Left lung (tissue), 10 donors: ENCODE measurements around the gene CSNK2B. TPM values are rescaled to one million over a fixed set of nuclear protein-coding genes. Genes with fewer than 3 reads are reported as not detected.

Experiments used
- ATAC-seq: fragments of 200-7000 bp; cut with Tn5 transposase; one replicate; pipeline ENCODE4 v1.9.1; 2020; ENCODE audit warnings: moderate library complexity
- DNase-seq, 4 donors: peaks; one replicate each; pipeline ENCODE4 v3.0.0-alpha.2; 2013 to 2020
- H3K27ac ChIP-seq, 2 donors: fragments of 200-600 bp; sonication (generic) in 1 of 2; one replicate each; pipeline versions ENCODE4 v1.5.0 to v1.8.0; 2020 to 2021
- H3K27me3 ChIP-seq, 2 donors: fragments of 200-600 bp; sonication (generic) in 1 of 2; one replicate each; pipeline versions ENCODE4 v1.5.0 to v1.8.0; 2020 to 2021
- H3K36me3 ChIP-seq, 2 donors: fragments of 200-600 bp; sonication (generic) in 1 of 2; one replicate each; pipeline versions ENCODE4 v1.5.0 to v1.8.0; 2020 to 2021
- H3K4me1 ChIP-seq, 2 donors: fragments of 200-600 bp; one replicate each; pipeline ENCODE4 v1.8.0; 2021
- H3K4me3 ChIP-seq, 2 donors: fragments of 200-600 bp; sonication (generic) in 1 of 2; one replicate each; pipeline versions ENCODE4 v1.5.0 to v1.8.0; 2020 to 2021; ENCODE audit warnings: mild to moderate bottlenecking in 1 of 2
- H3K9me3 ChIP-seq, 2 donors: fragments of 200-600 bp; sonication (generic) in 1 of 2; one replicate each; pipeline versions ENCODE4 v1.5.0 to v1.8.0; 2020 to 2021
- CTCF ChIP-seq, 2 donors: fragments of 200-600 bp; sonication (generic) in 1 of 2; IDR thresholded peaks; one replicate each; pipeline versions ENCODE4 v1.5.0 to v1.8.0; 2021; ENCODE audit warnings: antibody characterized with exemption in 2 of 2
- intact Hi-C, 2 donors: fragments of 100-400 bp; cut with DNase I; formaldehyde crosslinking; loops; one replicate each; pipeline versions ENCODE4 v1.11.2 to v1.14.2; 2022
- polyA plus RNA-seq, 6 donors: library from polyadenylated mRNA; unstranded; fragments of 120-200 nt; gene quantifications; one replicate each; pipeline ENCODE4 v1.2.1, GENCODE V29; 2013; ENCODE audit not compliant: insufficient read length in 6 of 6
- total RNA-seq, 2 donors: library from RNA; stranded (reverse); fragmentation: NEBNext Ultra II Directional; extraction: Animal tissue kit (Norgen Biotek cat#: 25700); gene quantifications; one replicate each; pipeline ENCODE4 v1.2.1, GENCODE V29; 2021
- donor health status: DM: no; HTN: yes; CAD: no.
- donor health status: DM: no; HTN: no; CAD: no.

The CSNK2B gene
- total and polyA plus RNA-seq, 8 donors = 96.6 to 210 (median 191) TPM

DNA sequence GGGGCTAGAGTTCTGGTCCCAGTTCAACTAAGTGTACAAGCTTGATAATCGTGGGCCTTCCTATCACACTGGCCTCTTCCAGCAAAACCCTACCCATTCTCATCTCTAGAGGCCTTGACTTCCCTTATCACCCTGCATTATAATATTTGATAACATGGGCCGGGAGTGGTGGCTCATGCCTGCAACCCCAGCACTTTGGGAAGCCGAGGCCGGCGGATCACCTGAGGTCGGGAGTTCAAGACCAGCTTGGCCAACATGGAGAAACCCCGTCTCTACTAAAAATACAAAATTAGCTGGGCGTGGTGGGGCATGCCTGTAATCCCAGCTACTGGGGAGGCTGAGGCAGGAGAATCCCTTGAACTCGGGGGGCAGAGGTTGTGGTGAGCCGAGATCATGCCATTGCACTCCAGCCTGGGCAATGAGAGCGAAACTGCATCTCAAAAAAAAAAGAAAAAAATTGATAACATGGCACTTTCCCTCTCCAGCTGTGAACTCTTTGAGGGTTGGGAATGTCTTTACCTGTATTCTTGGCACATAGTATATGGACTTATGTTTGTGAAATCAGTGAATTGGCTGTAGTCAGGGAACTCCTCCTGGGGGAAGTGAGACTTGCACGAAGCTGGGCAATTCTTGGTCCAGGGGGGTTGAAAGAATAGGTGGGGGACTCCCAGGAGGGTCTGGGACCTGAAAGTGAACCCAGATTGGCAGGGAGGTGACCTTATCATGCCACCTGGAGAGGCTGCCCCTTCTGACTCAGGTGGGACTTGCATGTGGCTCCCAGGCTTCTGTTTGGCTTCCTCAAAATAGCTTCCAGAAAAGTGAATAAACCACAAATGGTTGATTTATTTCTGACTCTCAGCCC is 4.4 kb upstream of the CSNK2B start:
- intact Hi-C loops = no loop called here
- no peaks in the 10 kb centered on the region for H3K9me3 ChIP-seq
- no peak for DNase-seq
- H3K36me3 ChIP-seq = peaks cover 0 to 35% of the 10 kb centered on the region in 2 donors
- ATAC-seq = no peak
- H3K4me3 ChIP-seq = peak overlapping the region in 1 of 2 donors; percentile 92
- no peak for TF ChIP-seq CTCF (IDR thresholded peaks at IDR 0.05)
- H3K27me3 ChIP-seq = no peaks in the 10 kb centered on the region
- peaks cover 28 to 71% of the 10 kb centered on the region in 2 donors for H3K4me1 ChIP-seq
- peak overlapping the region; percentile 82 to 90 for H3K27ac ChIP-seq

DNA sequence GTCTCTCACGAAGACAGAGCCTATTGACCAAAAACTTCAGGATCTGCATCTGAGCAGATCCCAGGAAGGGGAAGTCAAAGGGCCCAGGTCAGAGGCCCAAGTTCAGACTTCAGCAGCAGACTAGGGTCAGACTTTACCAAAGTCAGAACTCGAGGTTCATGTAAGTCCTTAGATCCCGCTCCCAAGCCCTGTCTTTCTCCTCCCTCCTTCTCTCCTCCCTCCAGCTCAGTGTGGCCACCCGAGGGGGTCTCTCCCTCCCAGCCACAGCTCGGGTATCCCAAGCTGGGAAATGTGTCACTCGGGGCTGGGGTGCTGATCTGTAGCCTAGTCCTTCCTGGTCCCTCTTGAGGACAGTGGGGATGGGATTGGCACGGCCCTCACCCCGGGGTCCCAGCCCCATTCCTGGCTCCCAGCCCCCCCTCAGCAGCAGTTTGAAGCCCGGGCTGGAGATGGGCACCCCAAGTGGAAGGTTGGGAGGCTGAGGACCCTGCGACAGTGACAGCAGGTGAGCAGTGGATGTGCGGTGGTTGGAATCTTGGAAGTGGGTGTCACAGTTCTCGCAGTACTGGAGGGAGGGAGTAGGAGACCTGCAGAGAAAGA is 3.7 kb upstream of the CSNK2B start:
- intact Hi-C loops = no loop called here
- H3K27ac ChIP-seq = no peak overlapping the region
- H3K4me1 ChIP-seq = peaks cover 33 to 72% of the 10 kb centered on the region in 2 donors
- DNase-seq = no peak
- no peaks in the 10 kb centered on the region for H3K9me3 ChIP-seq
- peaks cover 0 to 33% of the 10 kb centered on the region in 2 donors for H3K36me3 ChIP-seq
- H3K27me3 ChIP-seq = no peaks in the 10 kb centered on the region
- no peak for ATAC-seq
- no peak for TF ChIP-seq CTCF (IDR thresholded peaks at IDR 0.05)
- no peak overlapping the region for H3K4me3 ChIP-seq

DNA sequence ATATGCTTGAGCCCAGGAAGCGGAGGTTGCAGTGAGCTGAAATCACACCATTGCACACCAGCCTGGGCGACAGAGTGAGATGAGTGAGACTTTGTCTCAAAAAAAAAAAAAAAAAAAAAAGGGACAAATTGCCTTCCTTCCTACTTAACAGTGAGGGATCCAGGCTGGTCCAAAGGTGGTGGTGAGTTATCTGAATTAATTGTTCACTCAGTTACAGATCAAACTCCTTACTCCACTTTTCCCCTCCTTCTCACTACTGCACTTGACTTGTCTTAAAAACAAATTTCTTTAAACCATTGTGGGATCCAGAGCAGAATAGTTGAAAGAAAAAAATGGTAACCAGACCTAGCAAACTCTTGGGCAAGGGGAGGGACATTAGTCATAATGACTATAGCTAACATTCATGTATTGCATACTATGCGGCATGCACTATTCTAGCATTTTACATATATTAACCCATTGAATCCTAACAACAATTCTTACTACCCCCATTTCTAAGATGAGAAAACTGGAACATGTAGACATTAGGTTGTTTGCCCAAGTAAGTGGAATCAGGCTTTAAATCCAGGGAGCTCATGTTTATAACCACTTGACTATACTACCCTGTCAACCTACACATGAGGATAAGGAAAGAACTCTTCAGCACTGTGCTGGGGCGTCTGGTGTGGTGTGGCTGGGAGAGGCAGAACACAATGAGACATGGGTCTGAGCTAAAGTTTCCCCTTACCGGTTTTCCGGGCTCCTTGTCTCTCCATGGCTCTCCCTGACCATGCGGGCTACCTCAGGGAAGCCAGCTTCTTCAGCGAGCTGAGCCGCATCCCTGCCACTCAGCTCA is 2.5 kb upstream of the CSNK2B start:
- intact Hi-C loops = no loop called here
- Histone ChIP-seq H3K4me3 (peak overlapping the region; percentile 57 to 66), H3K4me1 (peaks cover 31 to 72% of the 10 kb centered on the region in 2 donors), H3K27me3 (no peaks in the 10 kb centered on the region), H3K9me3 (no peaks in the 10 kb centered on the region), H3K27ac (peak overlapping the region; percentile 93 to 94), H3K36me3 (peaks cover 0 to 38% of the 10 kb centered on the region in 2 donors)
- no peak for DNase-seq
- no peak for ATAC-seq
- no peak for TF ChIP-seq CTCF (IDR thresholded peaks at IDR 0.05)

DNA sequence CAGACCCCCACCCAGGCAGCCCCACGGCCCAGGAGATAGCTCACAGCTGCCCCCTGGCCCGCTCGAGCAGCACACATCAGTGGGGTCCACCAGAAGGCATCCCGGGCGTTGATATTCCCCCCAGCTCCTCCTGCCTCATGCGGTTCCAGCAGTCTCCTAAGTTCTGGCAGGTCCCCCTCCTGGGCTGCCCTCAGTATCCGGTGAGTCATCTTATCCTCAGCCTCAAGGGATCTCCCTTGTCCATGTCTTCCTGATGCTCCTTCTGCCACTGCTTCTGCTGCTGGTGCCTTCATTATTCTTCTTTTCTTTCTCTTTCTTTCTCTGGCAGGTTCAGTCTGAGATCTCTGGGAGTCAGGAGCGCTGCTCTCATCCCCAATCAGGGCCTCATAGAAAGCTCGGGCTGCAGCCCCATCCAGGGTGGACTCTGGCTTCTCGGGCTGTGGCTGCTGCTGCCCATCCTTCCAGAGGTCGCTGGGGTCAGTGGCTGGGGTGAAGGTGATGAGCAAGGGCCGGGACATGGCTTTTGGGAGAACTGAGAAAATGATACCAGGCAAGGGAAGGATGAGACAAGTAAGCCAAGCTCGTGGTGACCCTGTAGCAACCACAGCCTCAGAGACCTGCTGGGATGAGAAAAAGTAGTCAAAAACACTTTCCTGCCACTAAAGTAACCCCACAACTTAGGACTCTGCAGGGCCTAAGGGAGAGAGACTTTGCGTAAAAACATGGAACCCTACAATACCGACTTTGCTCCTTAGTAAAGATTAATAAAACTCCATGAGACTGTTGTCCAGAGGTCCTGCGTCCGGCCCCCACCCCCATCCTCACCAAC is 1.7 kb upstream of the CSNK2B start:
- DNase-seq (peak in 1 of 4 donors; percentile 66), ATAC-seq (no peak)
- Histone ChIP-seq H3K27ac (peak overlapping the region; percentile 93 to 94), H3K9me3 (no peaks in the 10 kb centered on the region), H3K27me3 (no peaks in the 10 kb centered on the region), H3K4me1 (peaks cover 23 to 67% of the 10 kb centered on the region in 2 donors), H3K4me3 (peak overlapping the region; percentile 57 to 66), H3K36me3 (peaks cover 0 to 47% of the 10 kb centered on the region in 2 donors)
- intact Hi-C loops = no loop called here
- TF ChIP-seq CTCF (IDR thresholded peaks at IDR 0.05) = no peak
